PFSK-1 (cell line): ENCODE data around the gene EPN3. TPM values are rescaled to one million over a fixed set of nuclear protein-coding genes. Genes with fewer than 3 reads are reported as not detected.

ENCODE experiments used
- FOXP2 ChIP-seq: optimal IDR thresholded peaks from 2 replicates; pipeline ENCODE3; 2011; ENCODE audit warnings: borderline replicate concordance, control low read depth, inconsistent platforms; ENCODE audit not compliant: insufficient read depth; ENCODE audit errors: extremely low read length, extremely low read depth
- POLR2AphosphoS5 ChIP-seq: IDR thresholded peaks from 2 replicates; pipeline ENCODE4 v1.6.1; 2012; ENCODE audit warnings: low read depth, mild to moderate bottlenecking, control low read depth, low read length, moderate library complexity
- SIN3A ChIP-seq: IDR thresholded peaks from 2 replicates; pipeline ENCODE4 v1.6.1; 2012; ENCODE audit warnings: mild to moderate bottlenecking, low read length, moderate library complexity, borderline replicate concordance; ENCODE audit not compliant: insufficient read depth
- TAF1 ChIP-seq: IDR thresholded peaks from 2 replicates; pipeline ENCODE4 v1.6.1; 2012; ENCODE audit warnings: low read length, control low read depth, borderline replicate concordance; ENCODE audit not compliant: insufficient read depth
- polyA plus RNA-seq: library from polyadenylated mRNA; unstranded; fragments of >200 nt; gene quantifications from one replicate; pipeline ENCODE4 v1.2.1, GENCODE V29; 2012; ENCODE audit warnings: low read depth, missing spikeins; ENCODE audit not compliant: insufficient read length
- TF ChIP-seq, protein P1 (sequence below), 2 experiments: IDR thresholded peaks; 2 replicates each; pipeline versions ENCODE4 v1.6.1 to v1.8.0; 2011 to 2012; ENCODE audit warnings: low read depth in 2 of 2, low read length in 2 of 2, control low read depth in 1 of 2, inconsistent platforms in 1 of 2, mild to moderate bottlenecking in 1 of 2, moderate library complexity in 1 of 2; ENCODE audit not compliant: insufficient read depth in 1 of 2

EPN3 gene
- polyA plus RNA-seq: 0.97 TPM

DNA sequence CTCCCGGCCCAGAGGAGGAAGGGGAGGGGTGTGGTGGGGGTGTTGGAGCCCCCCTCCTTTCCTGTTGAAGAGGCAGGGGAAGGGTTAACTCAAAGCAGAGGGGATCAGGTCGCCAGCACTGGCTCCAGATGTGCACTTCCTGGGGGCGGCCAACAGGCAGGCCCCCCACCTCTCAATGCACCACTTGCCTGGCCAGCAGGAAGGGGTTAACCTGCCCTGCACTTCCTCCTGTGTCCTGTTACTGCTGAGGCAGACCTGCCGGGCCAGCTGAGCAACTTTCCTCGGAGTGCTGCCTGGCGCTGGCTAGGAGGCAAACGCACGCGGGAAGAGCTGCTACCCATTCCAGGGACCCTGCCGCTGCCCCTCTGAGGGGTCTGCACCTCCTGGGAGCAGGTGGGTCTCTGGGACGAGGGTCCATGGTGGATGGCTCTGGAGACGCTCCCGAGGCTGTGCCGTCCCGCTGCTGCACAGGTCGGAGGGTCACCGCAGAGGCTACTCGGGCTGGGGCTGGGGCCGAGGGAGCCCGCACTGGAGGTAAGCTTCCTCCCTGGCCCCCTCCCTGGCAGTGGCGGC lies at the start of gene EPN3:
EPN3 (plus strand) TSS at position 284 of the 573 bp plus-strand sequence. CDS start 3,822 bp downstream, outside the sequence.
- TF ChIP-seq SIN3A (no peak), FOXP2 (peak; percentile 41)

DNA sequence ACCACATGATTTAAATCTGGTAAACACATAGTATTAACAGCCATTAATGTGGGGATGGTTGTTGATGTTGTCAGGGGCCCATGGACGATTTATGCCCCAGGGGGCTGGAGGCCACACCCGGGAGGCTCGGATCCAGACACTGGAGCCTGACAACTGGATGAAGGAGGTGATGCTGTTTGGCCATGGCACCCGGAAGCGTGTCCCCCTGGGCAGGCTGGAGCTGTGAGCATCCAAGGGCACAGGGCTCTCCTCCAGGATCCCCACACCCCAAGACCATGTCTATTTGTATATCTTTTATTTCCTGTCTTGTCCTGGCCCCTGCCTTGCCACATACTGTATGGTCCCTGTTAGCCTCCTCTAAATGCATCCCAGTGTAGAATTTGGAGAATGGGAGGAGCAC lies 49.3 kb upstream of the EPN3 start:
- no peak for TF ChIP-seq SIN3A
- TF ChIP-seq, protein P1, sequence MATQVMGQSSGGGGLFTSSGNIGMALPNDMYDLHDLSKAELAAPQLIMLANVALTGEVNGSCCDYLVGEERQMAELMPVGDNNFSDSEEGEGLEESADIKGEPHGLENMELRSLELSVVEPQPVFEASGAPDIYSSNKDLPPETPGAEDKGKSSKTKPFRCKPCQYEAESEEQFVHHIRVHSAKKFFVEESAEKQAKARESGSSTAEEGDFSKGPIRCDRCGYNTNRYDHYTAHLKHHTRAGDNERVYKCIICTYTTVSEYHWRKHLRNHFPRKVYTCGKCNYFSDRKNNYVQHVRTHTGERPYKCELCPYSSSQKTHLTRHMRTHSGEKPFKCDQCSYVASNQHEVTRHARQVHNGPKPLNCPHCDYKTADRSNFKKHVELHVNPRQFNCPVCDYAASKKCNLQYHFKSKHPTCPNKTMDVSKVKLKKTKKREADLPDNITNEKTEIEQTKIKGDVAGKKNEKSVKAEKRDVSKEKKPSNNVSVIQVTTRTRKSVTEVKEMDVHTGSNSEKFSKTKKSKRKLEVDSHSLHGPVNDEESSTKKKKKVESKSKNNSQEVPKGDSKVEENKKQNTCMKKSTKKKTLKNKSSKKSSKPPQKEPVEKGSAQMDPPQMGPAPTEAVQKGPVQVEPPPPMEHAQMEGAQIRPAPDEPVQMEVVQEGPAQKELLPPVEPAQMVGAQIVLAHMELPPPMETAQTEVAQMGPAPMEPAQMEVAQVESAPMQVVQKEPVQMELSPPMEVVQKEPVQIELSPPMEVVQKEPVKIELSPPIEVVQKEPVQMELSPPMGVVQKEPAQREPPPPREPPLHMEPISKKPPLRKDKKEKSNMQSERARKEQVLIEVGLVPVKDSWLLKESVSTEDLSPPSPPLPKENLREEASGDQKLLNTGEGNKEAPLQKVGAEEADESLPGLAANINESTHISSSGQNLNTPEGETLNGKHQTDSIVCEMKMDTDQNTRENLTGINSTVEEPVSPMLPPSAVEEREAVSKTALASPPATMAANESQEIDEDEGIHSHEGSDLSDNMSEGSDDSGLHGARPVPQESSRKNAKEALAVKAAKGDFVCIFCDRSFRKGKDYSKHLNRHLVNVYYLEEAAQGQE (IDR thresholded peaks at IDR 0.05; ENCODE audit: insufficient read depth in 1 of 2, low read depth in 2 of 2, low read length in 2 of 2): no peak
- no peak for TF ChIP-seq POLR2AphosphoS5
- no peak for TF ChIP-seq FOXP2

DNA sequence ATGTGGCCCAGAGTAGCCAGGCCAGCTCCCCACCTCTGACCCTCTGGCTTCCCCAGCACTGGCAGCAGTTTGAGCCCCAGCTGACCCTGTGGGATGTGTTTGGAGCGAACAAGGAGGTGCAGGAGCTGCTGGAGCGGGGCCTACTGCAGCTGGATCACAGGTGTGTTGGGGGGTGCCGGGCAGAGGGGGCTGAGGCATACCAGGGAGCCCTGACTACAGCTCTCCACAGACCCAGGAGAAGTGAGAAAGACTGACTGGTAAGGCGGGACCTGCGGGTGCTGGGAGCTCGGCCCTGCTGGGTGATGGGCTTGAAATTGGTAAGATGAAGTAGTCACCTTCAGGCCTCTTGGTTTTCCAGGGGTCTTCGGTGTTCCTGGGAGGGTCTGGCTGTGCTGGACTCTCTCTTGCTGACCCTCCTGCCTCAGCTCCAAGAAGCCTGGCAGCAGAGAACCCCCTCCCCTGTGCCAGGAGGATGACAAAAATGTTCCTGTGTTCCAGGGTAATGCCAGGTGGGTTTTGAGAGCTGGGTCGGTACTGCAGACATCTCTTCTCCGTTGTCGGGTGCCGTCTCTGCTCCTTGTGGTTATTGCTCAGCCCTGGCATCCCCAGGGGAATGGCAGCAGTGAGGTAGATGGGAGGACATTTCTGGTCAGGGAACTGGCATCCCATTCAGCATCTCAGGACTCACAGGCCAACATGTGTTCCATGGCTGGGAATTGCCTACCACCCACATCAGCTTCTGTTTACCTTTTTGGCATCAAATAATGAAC lies 48.0 kb upstream of the EPN3 start:
- TF ChIP-seq SIN3A: no peak
- no peak for TF ChIP-seq FOXP2
- TF ChIP-seq, protein P1 (IDR thresholded peaks at IDR 0.05; ENCODE audit: insufficient read depth in 1 of 2, low read depth in 2 of 2, low read length in 2 of 2): no peak
- no peak for TF ChIP-seq TAF1
- TF ChIP-seq POLR2AphosphoS5: no peak

DNA sequence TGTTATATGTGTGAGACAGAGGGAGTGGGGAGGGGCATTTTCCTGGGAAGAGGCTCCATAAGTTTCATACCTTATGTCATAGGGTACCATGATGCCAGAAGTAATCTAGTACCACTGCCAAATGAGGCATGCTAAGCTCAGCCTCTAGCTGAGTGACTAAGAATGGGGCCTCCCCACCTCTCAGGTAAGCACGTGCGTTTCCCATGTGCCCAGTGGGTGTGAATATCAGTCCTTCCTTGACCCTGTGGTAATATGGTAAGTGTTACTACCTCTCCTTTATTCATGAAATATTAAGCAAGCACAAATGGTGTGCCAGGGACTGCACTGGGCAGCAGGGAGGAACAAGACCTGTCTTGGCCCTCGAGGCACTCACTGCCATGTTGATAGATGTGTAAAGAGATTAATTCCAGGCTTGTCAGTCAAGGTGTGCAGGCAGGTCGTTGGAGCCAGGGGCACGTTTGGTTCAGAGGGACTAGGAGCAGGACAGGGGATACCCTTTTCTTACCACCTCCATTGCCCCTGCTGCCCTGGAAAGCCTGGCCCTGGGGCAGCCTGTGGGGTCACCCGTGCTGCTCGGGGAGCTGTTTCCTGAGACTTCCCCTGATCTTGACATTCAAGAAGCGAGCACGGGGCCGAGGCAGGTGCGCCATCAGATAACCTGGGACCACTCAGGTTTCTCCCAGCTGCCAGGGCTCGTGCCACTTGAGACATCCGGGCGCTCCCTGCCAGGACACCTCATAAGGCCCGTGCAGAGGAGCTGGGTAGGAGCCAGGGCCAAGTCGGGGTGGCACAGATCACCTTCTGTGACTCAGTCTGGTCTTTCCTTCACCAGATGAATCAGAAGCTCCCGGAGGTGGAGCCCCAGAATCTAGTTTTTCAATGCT lies 45.1 kb upstream of the EPN3 start:
- no peak for TF ChIP-seq TAF1
- TF ChIP-seq SIN3A: no peak
- TF ChIP-seq, protein P1 (IDR thresholded peaks at IDR 0.05; ENCODE audit: insufficient read depth in 1 of 2, low read depth in 2 of 2, low read length in 2 of 2): no peak

DNA sequence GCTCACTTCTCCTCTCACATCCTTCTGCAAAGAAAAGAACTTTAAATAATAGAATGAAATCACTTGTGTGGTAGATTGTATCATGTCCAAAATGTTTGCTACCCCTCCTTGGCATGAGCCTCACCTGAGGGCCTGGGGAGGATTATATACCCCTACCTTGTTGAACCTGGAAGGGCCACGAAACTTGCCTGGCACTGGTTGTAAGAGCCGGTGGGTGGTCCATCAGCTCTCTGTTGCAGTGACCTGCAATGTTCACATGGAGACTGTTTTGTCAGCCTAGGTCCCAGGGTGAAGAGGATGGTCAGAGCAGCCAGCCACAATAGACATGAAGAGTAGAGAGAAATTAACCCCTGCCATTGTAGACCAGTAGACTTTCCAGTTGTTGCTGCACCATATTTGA lies 43.7 kb upstream of the EPN3 start:
- TF ChIP-seq TAF1 (no peak), FOXP2 (no peak), POLR2AphosphoS5 (no peak), SIN3A (no peak)
- TF ChIP-seq, protein P1 (IDR thresholded peaks at IDR 0.05; ENCODE audit: insufficient read depth in 1 of 2, low read depth in 2 of 2, low read length in 2 of 2): no peak
